HG03565 (cell line): ENCODE measurements around the gene MAP6.
A peak's percentile ranks its signal among the peaks of the same experiment; 100 is the strongest.

Experiments used
- ATAC-seq: cut with Tn5 transposase; IDR thresholded peaks from one replicate; pipeline ENCODE4 v1.9.1; 2021; ENCODE audit warnings: mild to moderate bottlenecking, moderate library complexity; ENCODE audit not compliant: unreplicated experiment

The MAP6 gene

GRCh38 chr11:75554258-75555022 is 114.4 kb downstream of the MAP6 start:
- ATAC-seq: no peak

GRCh38 chr11:75553889-75554257 is 115.0 kb downstream of the MAP6 start:
- ATAC-seq: no peak

- ATAC-seq: no peak
Measured at GRCh38 chr11:75553182-75553581, 115.7 kb downstream of the MAP6 start.

- ATAC-seq: no peak
Measured at GRCh38 chr11:75549370-75549958, 119.4 kb downstream of the MAP6 start.

GRCh38 chr11:75548595-75549272 is 120.1 kb downstream of the MAP6 start:
- no peak for ATAC-seq

GRCh38 chr11:75547617-75548058 is 121.2 kb downstream of the MAP6 start:
- no peak for ATAC-seq

GRCh38 chr11:75547177-75547576 is 121.7 kb downstream of the MAP6 start:
- no peak for ATAC-seq

- ATAC-seq: no peak
Measured at GRCh38 chr11:75543806-75544205, 125.0 kb downstream of the MAP6 start.

GRCh38 chr11:75542088-75542438 is 126.8 kb downstream of the MAP6 start:
- no peak for ATAC-seq

GRCh38 chr11:75541193-75542087 is 127.4 kb downstream of the MAP6 start:
- ATAC-seq: no peak

GRCh38 chr11:75539459-75540334 is 129.1 kb downstream of the MAP6 start:
- no peak for ATAC-seq

GRCh38 chr11:75538150-75538942 is 130.5 kb downstream of the MAP6 start:
- ATAC-seq: no peak

GRCh38 chr11:75537740-75538139 is 131.1 kb downstream of the MAP6 start:
- ATAC-seq: peak; percentile 7
